KG1 (cell line): ENCODE measurements around the gene MCEMP1.

Experiments used
- DNase-seq: peaks from one replicate; lab custom pipeline; 2025; lab: John Stamatoyannopoulos, UW

Gene MCEMP1, protein sequence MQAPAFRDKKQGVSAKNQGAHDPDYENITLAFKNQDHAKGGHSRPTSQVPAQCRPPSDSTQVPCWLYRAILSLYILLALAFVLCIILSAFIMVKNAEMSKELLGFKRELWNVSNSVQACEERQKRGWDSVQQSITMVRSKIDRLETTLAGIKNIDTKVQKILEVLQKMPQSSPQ

GRCh38 chr19:7676854-7677253 is at the start of gene MCEMP1:
Gene MCEMP1 (plus strand): TSS chr19:7677090. CDS start chr19:7677121, 31 bp downstream.
- DNase-seq: no peak

- DNase-seq: no peak
Measured at GRCh38 chr19:7627166-7627565, 49.7 kb upstream of the MCEMP1 start.

DNA sequence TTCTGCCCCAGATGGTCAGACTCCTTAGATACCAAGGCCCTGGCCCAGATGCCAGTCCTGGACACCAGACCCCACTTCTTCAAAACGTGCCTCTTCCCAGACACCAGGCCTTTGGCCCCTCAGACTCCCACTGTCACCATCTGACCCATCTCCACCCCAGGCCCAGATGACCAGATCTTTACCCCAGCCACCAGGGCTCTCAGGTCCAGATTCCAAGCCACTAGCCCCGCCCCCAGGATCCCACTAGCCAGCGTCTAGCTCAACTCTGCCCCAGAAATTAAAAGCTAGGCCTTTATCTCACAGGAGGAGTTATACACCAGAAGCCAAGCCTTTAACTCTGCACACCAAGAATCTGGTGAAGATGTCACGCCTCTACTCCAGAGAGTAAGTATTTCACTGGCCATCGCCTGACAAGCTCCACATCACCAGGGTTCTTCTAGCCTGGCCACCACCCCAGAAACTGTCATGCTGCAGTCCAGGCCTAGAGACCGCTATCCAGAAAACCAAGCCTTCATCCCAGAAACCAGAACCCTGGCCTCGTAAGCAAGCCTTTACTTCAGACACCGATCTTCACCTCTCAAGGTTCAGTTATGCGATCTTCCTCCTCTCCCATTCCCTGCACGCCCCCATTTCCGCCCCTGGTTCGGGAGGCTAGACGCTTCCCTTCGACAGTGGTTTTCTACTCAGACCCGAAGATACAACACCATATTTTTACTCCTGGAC is 48.1 kb upstream of the MCEMP1 start:
- no peak for DNase-seq

- peak; percentile 97 for DNase-seq
Measured at GRCh38 chr19:7629347-7630054, 47.4 kb upstream of the MCEMP1 start, which contains the start of the genes PET100 and XAB2. Gene PET100 (plus strand): TSS chr19:7629793. CDS start chr19:7629834, 41 bp downstream. Gene XAB2 (minus strand): TSS chr19:7629545. CDS start chr19:7629527, 18 bp downstream.

DNA sequence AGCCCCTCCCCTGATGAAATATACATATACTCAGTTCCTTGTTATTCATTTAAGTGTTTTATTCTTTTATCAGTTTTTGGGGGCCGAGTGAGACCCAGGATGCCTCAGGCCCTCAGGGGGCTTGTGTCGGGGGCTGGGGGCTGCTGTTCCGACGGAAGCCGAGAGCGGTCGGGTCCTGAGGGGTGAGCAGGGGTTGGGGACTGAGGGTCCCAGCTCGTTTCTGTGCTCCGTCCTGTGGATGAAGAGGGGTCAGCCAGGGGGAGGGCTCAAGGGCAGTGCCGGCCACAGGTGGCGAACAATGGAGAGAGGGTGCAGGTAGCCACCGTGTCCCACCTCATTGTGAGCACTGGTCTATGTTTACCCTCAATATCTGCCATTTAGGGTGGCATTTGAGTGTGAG is 45.3 kb upstream of the MCEMP1 start:
- no peak for DNase-seq

GRCh38 chr19:7632340-7633203 is 44.3 kb upstream of the MCEMP1 start:
- no peak for DNase-seq

GRCh38 chr19:7633698-7634097 is 43.2 kb upstream of the MCEMP1 start, which contains the start of gene PCP2:
Gene PCP2 (minus strand): TSS chr19:7633719. CDS start chr19:7633457, 262 bp downstream.
- DNase-seq: no peak

- no peak for DNase-seq
Measured at GRCh38 chr19:7635670-7636069, 41.2 kb upstream of the MCEMP1 start.

GRCh38 chr19:7636317-7636690 is 40.6 kb upstream of the MCEMP1 start:
- DNase-seq: no peak

DNA sequence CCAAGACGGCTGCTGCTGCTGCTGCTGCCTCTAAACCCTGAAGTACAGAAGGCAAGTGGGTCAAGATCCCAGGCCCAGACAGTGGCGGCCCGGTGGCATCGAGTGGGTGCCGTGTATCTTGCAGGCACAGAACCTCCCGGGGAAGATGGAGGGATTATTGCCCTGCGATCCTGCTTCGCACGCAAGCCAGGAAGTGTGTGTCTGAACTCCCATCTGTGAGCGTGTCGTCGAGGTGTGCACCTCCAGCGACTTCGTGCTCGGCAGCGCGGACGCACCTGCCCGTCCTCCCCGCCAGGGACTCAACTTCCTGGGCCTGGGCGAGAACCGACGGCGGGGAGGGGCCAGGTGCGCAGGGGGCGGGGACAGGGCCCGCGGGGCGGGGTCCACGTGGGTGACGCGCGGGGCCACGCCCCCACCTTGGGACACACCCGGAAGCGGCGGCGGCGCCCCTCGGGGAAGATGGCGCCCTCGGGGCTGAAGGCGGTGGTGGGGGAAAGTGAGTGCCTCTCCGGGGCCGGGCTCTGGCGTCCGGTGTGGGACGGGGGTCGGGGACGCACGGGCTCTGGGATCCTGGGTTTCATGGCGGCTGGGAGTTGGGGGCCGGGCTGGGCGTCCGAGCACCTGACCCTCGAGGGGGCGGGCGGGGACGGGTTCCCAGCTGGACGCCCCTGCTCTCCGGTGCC is 40.1 kb upstream of the MCEMP1 start, which contains the start of gene STXBP2:
TSS of gene STXBP2 (plus strand) at position 420 of the 683 bp plus-strand sequence. CDS start at position 460, 40 bp downstream.
- DNase-seq: peak; percentile 39

- no peak for DNase-seq
Measured at GRCh38 chr19:7637374-7638256, 39.3 kb upstream of the MCEMP1 start.

GRCh38 chr19:7638802-7639465 is 38.0 kb upstream of the MCEMP1 start:
- DNase-seq: no peak

GRCh38 chr19:7639863-7640348 is 37.0 kb upstream of the MCEMP1 start:
- DNase-seq: no peak

DNA sequence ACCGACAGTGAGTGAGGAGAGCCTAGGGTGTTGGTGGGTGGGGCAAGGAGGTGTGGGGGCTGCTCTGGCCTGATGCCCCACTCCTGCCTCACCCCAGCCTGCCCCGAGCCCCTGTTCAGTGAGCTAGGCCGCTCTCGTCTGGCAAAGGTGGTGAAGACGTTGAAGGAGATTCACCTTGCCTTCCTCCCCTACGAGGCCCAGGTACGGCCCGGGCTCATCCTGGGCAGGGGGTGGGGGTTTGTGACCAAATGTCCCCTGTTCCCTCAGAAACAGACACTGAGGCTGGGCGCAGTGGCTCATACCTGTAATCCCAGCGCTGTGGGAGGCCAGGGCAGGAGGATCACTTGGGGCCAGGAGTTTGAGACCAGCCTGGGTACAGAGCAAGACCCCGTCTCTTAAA is 36.1 kb upstream of the MCEMP1 start:
- DNase-seq: no peak

DNA sequence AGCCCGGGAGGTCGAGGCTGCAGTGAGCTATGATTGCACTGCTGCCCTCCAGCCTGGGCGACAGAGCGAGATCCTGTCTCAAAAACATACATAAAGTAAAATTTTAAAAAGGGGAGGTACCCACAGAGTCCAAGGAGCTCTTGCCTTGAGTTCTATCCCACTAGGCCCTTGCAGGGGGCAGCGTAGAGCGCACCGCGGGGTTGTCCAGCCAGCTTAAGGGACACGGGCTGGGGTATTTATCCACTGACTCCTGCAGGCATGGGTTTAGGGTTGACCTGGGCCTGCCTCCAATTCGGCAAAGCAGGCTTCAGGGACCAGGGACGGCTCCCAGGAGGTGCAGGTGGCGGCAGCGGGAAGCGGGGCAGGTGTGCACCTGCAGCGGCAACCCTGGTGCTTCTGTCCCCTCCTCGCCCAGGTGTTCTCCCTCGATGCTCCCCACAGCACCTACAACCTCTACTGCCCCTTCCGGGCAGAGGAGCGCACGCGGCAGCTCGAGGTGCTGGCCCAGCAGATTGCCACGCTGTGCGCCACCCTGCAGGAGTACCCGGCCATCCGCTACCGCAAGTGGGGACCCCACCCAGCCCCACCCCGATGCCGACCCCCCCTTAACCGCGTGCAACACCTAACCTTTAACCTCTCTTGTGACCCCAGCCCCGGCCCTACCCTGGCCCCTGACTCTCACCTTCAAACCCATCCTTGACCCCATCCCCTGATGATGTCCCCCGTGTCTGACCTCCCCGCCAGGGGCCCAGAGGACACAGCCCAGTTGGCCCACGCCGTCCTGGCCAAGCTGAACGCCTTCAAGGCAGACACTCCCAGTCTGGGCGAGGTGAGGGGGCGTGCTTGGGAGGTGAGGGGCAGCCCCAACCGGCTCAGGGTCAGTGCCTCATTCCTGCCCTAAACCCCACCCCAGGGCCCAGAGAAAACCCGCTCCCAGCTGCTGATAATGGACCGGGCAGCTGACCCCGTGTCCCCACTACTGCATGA is 35.3 kb upstream of the MCEMP1 start:
- no peak for DNase-seq

GRCh38 chr19:7642295-7643030 is 34.4 kb upstream of the MCEMP1 start:
- DNase-seq: no peak

GRCh38 chr19:7643031-7643415 is 33.9 kb upstream of the MCEMP1 start:
- DNase-seq: no peak
